NCI-H748 (cell line): ENCODE data around the gene CACNG5.

Source experiments
- DNase-seq: peaks from one replicate; lab custom pipeline; 2025; ENCODE audit not compliant: unreplicated experiment; lab: John Stamatoyannopoulos, UW

Gene CACNG5, protein sequence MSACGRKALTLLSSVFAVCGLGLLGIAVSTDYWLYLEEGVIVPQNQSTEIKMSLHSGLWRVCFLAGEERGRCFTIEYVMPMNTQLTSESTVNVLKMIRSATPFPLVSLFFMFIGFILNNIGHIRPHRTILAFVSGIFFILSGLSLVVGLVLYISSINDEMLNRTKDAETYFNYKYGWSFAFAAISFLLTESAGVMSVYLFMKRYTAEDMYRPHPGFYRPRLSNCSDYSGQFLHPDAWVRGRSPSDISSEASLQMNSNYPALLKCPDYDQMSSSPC

DNA sequence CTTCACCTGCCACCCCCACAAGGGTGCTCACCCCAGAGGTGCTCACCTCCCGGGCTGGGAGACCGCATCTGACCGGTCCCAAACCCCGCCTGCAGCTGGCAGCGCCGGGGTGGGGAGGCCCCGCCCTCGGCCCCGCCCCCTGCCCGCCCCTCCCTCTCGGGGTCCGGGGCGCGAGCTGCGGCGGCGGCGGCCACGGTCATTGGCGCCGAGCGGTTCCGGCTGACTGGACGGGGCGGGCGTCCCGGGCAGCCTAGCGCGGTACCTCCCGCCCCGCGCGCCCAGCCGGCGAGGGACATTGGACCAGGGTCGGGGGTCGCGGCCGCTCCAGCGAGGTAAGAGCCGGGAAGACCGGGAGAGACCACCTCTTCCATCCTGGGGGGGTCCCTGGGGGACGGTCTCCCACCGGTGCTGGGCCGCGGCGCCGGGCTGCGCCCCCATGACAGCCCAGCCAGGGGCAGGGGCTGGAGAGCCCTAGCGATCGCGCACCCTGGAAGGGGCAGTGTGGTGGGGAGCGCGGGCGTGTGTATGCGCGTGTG is at the start of gene CACNG5:
Gene CACNG5 (plus strand): TSS at position 199 of the 536 bp plus-strand sequence. CDS start 42,216 bp downstream, outside the sequence.
- peak; percentile 50 for DNase-seq

DNA sequence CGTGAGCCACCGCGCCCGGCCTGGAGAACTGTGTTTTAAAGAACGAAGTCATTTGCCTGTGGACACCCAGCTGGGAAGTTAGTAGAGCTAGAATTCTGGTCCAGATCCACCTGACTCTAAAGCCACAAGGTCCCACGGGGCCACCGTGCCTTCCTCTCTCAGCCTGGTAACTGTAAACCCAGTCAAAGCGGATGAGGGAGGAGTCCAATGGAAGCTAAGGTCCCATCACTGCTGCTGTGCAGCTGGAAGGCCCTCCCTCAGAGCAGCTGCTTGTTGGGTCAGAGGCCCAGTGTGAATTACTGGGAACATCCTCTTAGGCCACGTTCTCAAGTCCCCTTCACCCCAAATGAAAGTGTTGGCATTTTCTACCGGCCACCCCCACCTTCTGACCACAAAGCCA is 48.8 kb upstream of the CACNG5 start:
- peak; percentile 46 for DNase-seq

DNA sequence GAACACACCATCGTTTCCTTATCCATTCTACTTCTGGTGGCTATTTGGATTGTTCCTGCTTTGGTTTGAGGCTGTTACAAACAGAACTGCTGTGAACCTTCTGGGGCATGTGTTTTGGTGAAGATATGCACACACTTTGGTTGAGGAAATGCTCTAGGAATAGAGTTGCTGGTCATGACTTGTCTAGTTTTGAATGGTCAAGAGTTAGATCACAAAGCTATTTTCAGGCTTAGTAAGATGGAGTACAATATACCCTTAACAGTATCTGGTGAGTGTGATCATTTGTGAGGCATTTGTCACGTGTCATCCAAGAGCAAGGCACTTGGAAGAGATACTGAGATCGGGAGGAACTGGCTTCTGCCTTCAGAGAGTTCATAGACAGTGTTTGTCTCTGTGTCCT is 47.0 kb upstream of the CACNG5 start:
- DNase-seq, result no peak

DNA sequence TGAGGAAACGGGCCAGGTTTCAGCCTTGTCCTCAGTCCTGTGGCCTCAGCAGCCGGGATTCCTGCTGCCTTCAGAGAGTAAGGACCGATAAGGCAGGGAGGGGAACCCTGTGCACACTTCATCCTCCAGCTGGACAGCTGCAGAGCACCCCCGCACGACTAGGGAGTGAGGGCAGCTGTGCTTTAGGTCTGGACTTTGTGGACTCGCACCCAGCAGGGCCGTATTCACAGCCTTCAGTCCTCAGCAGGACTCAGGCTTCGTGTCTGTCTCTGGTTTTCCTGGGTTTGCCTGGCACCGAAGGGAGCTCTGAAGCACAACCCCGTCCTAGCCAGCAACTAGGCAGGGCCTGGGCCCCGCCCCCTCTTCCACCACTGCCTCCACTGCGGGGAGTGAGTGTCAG is 45.8 kb upstream of the CACNG5 start:
- DNase-seq, result no peak

DNA sequence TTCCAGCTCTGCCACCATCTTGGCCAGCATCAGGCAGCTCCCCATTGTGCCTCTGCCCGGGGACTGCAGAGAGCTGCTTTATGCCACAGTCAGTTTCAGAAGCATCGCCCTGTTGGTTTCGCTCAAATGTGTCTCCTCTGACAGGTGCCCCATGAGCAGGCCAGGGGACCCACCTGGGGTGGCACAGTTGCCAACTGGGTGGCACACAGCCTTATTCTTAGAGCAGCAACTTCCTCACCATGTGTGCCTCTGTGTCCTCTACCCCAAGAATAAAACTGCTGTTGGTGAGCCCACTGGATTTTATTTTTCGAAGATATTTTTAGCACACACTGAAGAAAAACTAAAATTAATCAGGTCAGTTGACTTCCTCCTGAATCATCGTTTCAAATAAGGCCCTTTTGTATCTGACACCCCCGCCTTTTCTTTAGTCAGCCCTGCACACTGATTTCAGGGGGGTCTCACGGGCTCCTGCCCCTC is 44.9 kb upstream of the CACNG5 start:
- DNase-seq, result no peak

DNA sequence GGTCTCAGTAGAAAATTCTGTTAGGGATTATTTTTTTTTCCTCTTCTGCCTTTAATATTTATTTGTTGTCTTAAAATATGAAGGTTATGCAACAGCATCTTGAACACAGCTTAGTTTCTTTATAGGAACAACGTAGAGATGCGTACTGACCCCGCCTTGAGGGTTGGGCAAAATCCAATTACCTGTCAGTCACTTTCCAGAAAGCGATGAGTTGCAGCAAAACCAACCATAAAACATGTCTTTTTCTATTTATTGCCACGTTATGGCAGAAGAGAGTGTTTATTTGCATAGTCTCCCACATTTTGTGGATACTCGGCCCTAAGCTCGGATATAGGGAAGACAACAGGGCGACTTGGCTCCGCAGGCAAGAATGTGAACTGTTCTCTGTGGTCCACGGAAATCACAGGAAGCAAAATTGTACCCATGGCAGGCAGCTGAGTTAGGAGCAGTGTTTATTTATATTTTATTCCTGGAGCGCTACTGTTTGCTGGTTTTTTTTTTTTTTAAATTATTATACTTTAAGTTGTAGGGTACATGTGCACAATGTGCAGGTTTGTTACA is 44.3 kb upstream of the CACNG5 start:
- DNase-seq, result no peak

DNA sequence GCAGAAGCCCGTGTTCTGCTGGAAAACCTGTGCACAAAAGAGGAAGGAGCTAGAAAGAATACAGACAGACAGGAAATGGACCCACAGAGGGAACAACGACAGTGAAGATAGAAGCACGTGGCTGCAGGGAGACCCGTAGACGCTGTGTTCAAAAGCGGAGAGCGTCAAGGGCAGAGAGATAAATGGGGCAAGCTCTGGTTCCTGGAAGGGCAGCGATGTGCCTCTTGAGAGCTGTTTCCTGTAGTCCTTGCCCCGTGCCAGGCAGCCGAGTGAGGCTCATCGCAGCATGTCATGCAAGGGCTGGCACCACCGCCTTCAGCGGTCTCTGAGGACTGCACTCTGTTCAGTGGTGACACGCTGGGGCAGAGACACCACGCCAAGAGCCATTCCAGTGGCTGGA is 43.6 kb upstream of the CACNG5 start:
- peak; percentile 45 for DNase-seq

DNA sequence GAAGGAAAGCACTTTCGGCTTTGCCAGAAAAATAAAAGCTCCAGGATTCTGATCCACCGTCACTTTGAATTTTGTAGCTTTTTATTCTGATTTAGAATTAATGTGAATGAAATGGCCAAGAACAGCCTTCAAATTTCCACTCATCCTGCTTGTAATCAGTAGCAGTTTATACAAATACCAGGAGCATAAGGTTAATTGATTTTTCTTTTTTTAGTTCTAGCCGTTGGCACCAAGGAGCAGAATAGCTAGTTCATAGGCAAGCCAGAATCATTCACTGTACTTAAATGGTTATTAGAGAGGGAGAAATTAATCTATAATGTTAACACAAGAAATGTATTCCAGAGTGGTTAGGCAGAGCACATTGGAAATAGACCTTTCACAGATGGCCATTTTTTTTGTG is 41.1 kb upstream of the CACNG5 start:
- no peak for DNase-seq

DNA sequence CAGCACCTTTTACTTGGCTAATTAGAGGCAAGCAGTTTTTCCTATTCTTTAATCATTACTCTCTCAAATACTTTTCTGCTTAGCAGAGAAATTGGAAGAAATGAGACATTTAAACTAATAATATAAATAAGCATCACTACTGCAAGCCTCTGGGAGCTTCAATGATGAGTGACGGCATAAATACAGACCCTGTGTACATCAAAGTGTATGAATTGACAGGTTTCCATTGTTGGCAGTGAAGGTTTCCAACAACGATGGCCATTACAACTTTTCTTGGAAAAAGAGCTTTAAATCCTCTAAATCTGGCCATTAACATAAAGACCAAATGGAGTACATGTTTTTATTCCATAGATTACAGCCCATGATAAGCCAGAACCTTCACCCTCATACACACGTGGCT is 39.4 kb upstream of the CACNG5 start:
- DNase-seq, result no peak

DNA sequence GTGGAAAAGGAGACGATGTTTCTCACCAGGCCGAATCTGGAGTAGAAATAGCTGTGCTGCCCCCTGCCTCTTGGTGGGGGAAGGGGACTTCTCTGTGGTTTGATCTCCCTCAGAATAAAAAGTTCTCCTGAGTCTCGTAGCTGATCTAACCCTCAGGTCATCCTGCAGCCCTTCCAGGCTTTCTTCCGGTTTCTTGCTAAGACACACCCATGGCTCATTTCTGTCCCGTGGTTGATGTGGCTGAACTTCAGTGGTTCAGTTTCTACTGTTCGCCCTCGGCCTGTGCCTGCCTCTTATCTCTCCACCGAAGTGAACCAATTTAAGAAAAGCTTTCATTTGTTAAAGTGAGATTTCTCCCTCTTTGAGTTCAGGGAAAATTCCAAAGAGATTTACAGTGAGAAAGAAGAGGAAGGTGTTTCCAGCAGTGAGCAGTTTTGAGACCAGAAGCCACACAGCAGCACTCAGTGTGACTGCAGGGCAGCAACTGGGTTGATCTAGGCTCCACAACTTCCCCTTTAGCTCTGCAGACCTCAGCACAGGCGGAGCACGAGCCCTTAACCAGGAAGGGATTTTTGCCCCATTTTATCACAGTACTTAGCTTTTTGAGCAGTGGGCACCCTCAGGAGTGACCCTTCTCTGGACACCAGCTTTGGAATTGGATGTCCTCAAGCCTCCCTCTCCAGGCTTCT is 34.9 kb upstream of the CACNG5 start:
- DNase-seq, result no peak

DNA sequence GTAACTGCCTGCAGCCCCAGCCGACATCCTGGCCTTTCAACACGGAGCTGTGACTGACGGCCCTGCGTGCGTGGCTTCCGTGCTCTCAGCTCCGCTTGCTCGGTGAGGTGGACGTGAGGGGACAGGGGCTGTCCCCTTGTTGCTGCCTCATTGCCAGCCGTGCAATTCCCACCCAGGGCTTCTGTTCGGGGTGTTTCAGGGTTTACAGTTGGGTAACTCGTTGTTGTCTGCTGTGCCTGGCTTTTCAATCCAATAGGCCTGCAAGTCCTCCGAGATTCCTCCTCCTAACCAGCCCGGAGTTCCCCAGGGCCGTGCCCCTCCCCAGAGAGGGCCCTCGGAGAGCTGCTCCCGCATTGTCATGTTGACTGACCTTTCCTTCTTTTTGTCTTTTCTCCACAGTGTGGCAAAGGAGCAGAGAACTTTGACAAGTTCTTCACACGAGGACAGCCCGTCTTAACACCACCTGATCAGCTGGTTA is 31.4 kb upstream of the CACNG5 start:
- DNase-seq, result no peak

DNA sequence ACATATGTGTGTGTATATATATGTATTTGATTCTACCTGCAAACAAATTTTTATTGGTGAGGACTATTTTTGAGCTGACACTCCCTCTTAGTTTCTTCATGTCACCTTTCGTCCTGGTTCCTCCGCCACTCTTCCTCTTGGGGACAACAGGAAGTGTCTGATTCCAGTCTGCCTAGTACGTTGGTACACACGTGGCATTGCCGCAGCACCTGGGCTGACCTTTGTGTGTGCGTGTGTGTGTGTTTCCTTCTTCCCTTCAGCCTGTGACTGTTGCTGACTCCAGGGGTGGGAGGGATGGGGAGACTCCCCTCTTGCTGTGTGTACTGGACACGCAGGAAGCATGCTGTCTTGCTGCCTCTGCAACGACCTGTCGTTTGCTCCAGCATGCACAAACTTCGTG is 29.4 kb upstream of the CACNG5 start:
- no peak for DNase-seq

DNA sequence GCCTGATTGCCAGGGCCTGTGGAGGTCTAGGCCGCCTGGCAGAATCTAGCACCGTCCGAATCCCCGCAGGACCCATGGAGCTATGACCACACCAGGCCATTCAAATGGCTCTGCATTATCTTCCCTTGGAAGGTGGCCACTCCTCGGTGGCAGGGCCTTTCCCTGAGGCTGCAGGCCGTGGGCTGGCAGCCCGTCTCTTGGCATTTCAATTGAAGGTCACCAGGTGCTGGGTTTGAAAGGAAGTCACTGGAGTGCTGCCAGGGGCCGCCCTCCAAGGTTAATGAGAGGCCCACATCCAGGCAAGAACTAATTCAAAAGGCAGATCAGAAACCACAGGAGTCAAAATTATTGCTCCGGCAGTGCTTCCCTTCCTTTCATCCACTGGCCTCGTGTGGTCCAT is 27.7 kb upstream of the CACNG5 start:
- peak; percentile 74 for DNase-seq

DNA sequence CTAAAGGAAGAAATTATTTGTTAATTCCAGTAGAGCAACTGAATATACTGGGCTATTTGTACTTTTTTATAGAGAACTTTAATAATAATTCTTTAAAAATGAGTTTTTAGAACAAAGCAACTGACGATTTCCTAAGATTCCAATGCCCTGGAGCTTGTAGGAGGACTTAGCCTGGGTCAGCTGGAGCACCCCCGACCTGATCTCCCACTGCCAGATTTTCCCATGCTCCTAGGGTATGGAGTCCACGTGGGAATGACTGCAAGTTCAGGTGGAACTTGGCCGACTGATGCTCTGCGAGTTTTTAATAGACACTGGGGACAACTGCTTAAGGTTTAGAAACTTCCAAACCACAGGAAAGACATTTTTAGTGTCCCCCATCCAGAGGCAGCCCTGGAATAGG is 25.5 kb upstream of the CACNG5 start:
- DNase-seq, result no peak

DNA sequence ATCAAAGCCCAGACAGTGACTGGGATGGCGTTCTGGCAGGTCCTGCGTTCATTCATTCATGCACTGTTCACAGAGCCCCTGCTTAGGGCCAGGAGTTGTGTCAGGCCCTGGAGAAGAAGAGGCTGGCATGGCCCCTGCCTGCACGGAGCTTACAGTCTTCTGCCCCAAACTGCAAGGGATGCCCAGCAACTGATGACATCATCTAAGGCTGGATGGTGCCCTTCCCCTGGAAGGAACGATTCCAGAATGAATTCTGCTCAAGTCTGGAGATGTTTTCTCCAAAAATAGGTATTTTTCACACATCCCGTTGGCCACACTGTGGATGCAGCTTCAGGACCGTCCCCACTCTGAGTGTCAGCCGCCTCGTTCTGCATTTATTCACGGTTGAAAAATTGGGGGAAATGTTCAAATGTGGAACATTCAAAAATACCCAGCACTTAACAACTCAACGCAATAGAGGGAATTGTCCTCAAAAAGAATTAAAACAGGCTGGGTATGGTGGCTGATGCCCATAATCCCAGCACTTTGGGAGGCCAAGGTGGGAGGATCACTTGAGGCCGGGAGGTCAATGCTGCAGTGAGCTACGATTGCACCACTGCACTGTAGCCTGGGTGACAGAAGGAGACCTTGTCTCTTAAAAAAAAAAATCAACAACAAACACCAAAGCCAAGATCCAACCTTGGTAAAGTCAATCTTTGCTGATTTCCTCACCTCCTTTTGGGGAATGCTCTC is 23.8 kb upstream of the CACNG5 start:
- no peak for DNase-seq

DNA sequence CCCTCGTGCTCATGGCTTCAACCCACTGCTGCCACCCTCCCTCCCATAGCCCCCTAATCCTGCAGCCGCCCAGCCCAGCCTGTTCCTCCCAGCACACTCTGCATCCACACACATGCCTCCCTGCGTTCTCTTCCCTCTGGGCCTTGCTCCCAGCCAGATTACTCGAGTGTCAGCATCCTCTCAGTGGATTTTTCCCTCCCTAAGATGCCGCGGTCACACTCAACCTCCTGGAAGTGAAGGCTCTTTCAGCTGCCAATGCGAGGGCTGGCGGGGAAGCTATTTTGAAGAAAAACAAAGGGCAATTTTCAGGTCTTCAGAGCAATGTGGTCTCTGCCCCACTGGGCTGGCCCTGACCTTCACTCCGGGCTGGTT is 23.2 kb upstream of the CACNG5 start:
- DNase-seq, result no peak

DNA sequence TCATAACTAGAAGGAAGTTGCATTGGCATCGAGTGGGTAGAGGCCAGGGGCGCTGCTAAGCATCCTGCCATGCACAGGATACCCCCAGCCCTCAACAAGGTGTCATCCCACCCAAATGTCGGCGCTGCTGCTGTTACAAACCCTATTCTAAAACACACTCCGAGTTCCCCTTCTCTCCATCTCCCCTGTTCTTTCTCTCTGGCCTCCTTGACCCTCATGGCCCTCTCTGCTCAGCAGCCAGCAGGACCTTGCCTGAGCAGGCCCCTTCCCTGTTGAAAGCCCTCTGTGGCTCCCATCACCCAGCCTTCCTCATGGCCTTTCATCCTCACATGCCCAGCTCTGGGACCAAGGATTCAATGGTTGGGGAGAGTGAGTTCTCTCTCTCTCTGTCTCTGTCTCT is 22.3 kb upstream of the CACNG5 start:
- no peak for DNase-seq

DNA sequence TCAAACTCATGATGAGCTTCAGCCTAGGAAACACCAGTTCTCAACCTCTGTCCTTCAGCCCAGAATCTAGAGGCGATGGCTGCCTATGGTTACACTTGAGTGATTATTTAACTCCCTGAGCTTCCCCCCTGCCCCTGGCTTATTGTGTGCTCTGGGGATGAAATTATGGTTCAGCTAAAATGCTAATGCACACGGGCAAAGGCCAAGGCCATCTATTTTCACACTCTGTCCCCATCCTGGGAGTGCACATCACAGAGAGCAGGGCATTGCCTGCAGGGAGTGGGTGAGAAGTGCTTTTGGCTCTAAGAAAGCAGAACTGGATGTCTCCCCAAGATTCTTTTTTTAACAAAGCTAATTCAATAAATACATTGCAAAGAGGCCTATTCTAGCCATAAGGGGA is 21.6 kb upstream of the CACNG5 start:
- DNase-seq, result no peak

DNA sequence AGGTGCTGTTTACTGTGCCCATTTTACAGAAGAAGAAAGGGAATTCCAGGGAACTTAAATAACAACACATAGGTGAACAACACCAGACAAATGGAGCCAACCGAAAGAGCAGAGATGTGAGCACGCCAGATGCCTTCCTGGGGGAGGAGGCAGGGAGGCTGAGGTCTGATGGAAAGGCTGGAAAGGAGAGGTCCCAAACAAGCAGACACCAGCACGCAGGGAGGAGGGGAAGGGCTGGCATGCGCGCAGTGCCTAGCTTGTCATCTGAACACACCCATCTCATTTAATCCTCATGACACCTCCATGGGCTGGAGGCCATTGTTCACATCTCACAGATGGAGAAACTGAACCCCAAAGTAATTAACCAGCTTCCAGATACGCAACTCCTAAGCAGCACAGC is 20.9 kb upstream of the CACNG5 start:
- no peak for DNase-seq

DNA sequence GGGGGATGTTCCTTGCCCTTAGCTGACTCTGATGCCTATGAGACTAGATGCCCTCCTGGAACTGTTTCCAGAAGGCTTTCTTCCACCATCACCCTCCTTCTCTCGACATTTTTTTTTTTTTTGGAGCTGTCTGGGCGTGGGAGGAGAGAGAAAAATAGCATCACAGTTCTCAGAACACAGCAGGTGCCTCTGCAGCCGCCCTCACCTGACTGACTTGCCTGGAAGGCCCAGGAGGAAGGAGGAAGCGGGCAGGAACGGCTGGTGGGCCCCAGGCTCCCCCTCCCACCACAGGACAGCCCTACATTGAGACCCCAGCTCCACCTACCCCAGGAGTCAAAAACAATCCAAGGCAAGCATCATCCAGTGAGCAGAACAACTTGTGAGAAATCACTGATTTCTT is 20.3 kb upstream of the CACNG5 start:
- DNase-seq, result no peak

DNA sequence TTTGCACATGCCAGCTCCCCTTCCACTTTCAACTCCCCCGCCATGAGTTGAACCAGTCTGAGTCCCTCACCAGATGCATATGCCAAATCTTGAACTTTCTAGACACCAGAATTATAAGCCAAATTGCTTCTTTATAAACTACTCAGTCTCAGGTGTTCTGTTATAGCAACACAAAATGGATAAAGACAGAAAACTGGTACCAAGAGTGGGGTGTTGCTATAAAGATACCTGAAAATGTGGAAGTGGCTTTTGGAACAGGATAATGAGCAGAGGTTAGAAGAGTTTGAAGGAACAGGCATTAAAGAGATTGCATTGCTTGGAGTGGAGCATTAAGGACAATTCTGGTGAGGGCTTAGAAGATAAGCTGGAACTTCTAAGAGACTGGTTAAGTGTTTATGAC is 17.2 kb upstream of the CACNG5 start:
- DNase-seq, result no peak
